D721Med (cell line): ENCODE results near the gene FAM204A.

Experiments used
- DNase-seq: peaks from one replicate; pipeline ENCODE4 v3.0.0; 2011; ENCODE audit warnings: low spot score; ENCODE audit not compliant: insufficient read length
- FAIRE-seq: peaks from 2 replicates; lab custom pipeline; 2011; peaks lifted over from hg19 to GRCh38; lab: Jason Lieb, UNC
- CTCF ChIP-seq: IDR thresholded peaks from 2 replicates; pipeline ENCODE4 v1.5.1; 2012; ENCODE audit warnings: mild to moderate bottlenecking, control low read depth; ENCODE audit not compliant: insufficient read depth; ENCODE audit errors: missing control alignments

FAM204A gene

GRCh38 chr10:118290471-118290995 lies 51.6 kb downstream of the FAM204A start:
- TF ChIP-seq CTCF: no peak
- DNase-seq (no peak), FAIRE-seq (no peak)

- DNase-seq (no peak), FAIRE-seq (no peak)
- TF ChIP-seq CTCF: no peak
These were observed 54.9 kb downstream of the FAM204A start for GRCh38 chr10:118287076-118287806.

GRCh38 chr10:118286051-118286838 lies 55.9 kb downstream of the FAM204A start:
- FAIRE-seq (no peak), DNase-seq (no peak)
- TF ChIP-seq CTCF: no peak

GRCh38 chr10:118282670-118283069 lies 59.5 kb downstream of the FAM204A start:
- TF ChIP-seq CTCF: no peak
- DNase-seq: no peak
- FAIRE-seq: no peak

GRCh38 chr10:118278649-118279048 lies 63.5 kb downstream of the FAM204A start:
- no peak for TF ChIP-seq CTCF
- no peak for FAIRE-seq
- no peak for DNase-seq

GRCh38 chr10:118277871-118278270 lies 64.3 kb downstream of the FAM204A start:
- no peak for DNase-seq
- no peak for TF ChIP-seq CTCF
- FAIRE-seq: no peak

- no peak for TF ChIP-seq CTCF
- no peak for FAIRE-seq
- no peak for DNase-seq
These were observed 65.4 kb downstream of the FAM204A start for GRCh38 chr10:118276727-118277126.
